Measurements from ENCODE around the gene EGFL7. TPM values are rescaled to one million over a fixed set of nuclear protein-coding genes. Genes with fewer than 3 reads are reported as not detected.

Gene EGFL7
- total and polyA plus RNA-seq, 2 of the 13 experiments (the other 11 are each of a cell fraction or from before 2014, with no cell fraction given): 0.20 to 5.1 TPM

DNA sequence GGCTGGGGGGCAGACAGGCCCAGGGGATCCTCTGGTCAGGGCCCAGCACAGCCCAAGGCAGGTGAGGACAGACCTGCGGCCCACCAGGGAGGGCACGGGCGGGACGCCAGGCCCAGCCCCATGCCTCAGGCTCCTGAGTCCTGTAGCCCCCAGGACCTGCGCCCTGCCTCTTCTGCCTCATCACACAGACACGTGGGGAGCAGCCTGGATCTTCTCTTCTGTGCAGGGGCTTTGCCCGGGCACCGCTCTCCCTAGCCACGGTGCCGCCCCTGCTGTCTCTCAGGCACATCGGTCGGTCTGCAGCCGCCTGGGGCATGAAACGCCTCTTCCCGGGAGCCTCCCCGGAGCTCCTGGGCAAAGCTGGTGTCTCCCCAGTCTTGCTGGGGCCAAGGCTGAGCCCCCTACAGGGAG lies 40.2 kb upstream of the EGFL7 start:
- in situ Hi-C loops (cut with HindIII; ENCODE audit: extremely low pct_ligation_motif_present, low pct_unique_long_range_greater_than_20kb): no loop called here
- H3K79me2 ChIP-seq (ENCODE audit: insufficient read depth, low read length): no peaks in the 10 kb centered on the region
- no CpG with 5 or more reads among the region's 16 CpGs for WGBS (ENCODE audit: low lambda C conversion rate)
- CTCF ChIA-PET (ENCODE audit: low intra/inter-chr PET ratio, low total read pairs): interaction anchor here (1.1 kb wide), 1 partner anchor 9 kb away, joined by 4 read pairs; no protein-coding TSS in a partner anchor
- no peak overlapping the region for H2AFZ ChIP-seq (ENCODE audit: low read length)
- H3K27ac ChIP-seq (ENCODE audit: extremely low read length, insufficient read depth, low read length): no peak overlapping the region
- BruUV-seq (replicated peaks): no TSS peak
- H3K4me3 ChIP-seq (replicated peaks in 1 of 3; ENCODE audit: insufficient read depth in 1 of 3, low read depth in 2 of 3, low read length in 3 of 3): no peak overlapping the region
- no peaks in the 10 kb centered on the region for H3K36me3 ChIP-seq (replicated peaks in 1 of 2; ENCODE audit: control insufficient read depth in 1 of 2, insufficient read depth in 2 of 2, low read length in 2 of 2)
- peaks cover 81% of the 10 kb centered on the region for H3K4me1 ChIP-seq (ENCODE audit: insufficient read depth, low read length)
- H3K4me2 ChIP-seq (ENCODE audit: low read depth, low read length): no peak overlapping the region
- ATAC-seq: no peak
- no peak for TF ChIP-seq ZBTB7B (CRISPR knock-in tag; IDR thresholded peaks at IDR 0.05)
- TF ChIP-seq, protein P1, sequence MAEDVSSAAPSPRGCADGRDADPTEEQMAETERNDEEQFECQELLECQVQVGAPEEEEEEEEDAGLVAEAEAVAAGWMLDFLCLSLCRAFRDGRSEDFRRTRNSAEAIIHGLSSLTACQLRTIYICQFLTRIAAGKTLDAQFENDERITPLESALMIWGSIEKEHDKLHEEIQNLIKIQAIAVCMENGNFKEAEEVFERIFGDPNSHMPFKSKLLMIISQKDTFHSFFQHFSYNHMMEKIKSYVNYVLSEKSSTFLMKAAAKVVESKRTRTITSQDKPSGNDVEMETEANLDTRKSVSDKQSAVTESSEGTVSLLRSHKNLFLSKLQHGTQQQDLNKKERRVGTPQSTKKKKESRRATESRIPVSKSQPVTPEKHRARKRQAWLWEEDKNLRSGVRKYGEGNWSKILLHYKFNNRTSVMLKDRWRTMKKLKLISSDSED (CRISPR knock-in tag; IDR thresholded peaks at IDR 0.05): 0 out of 2 replicates have a peak, but pooled peaks have one; percentile 1
- TF ChIP-seq ZNF3 (CRISPR knock-in tag; IDR thresholded peaks at IDR 0.05): no peak
- POLR2A ChIA-PET: no interaction called here
- FAIRE-seq: no peak
- H3K9ac ChIP-seq (ENCODE audit: insufficient read depth, low read depth, low read length): no peak overlapping the region
- H3K9me3 ChIP-seq (ENCODE audit: low read length): no peaks in the 10 kb centered on the region
- no peak for DNase-seq (ENCODE audit: low spot score)
- intact Hi-C loops (cut with micrococcal nuclease; ENCODE audit: unreplicated experiment): no loop called here
- H3K27me3 ChIP-seq (ENCODE audit: control insufficient read depth in 1 of 2, insufficient read depth in 2 of 2, low read length in 2 of 2): peaks cover 41 to 90% of the 10 kb centered on the region in 2 experiments
- H4K20me1 ChIP-seq (ENCODE audit: insufficient read depth, low read length): peaks cover 32% of the 10 kb centered on the region; the same call in 1 of the 2 replicates

DNA sequence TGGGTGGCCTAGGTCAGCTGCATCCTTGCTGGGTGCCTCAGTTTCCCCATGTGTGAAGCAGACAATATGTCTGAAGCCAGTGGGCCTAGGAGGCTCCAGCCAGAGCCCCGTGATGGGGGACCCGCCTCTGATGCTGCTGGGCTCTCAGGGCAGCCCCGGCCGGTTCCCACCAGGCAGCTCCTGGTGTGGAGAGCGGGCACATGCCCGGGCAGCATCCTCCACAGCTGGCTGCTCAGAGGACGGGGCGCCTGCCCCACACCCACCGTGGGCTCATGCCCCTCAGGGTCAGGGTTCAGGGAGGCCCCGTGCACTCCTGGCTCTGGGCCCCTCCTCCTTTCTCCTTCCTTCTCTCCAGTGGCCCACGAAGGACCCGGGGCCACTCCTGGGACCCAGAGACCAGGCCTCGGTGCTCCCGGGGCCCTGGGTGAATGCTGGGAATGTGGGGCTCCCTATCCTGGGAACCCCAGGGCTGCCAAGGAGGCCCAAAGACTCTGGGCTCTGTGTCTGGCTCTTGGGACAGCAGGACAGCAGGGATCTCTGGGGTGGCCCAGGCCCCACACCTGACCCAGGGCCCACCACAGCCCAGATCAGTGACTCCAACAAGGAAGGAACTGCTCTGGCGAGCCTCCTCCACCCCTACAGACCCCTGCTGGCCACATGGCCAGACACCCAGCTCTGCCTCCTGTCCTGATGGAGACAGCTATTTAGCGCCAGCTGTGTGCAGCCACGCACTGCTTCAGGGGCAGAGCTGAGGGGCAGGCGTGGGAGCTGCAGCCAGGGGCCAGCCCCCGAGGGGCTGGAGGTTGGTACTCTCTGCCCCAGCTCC lies 39.5 kb upstream of the EGFL7 start:
- Histone ChIP-seq H3K36me3 (replicated peaks in 1 of 2; ENCODE audit: control insufficient read depth in 1 of 2, insufficient read depth in 2 of 2, low read length in 2 of 2) (no peaks in the 10 kb centered on the region), H3K9me3 (ENCODE audit: low read length) (no peaks in the 10 kb centered on the region), H3K4me3 (replicated peaks in 1 of 3; ENCODE audit: insufficient read depth in 1 of 3, low read depth in 2 of 3, low read length in 3 of 3) (no peak overlapping the region), H4K20me1 (ENCODE audit: insufficient read depth, low read length) (peaks cover 35% of the 10 kb centered on the region; the same call in 1 of the 2 replicates), H3K4me2 (ENCODE audit: low read depth, low read length) (no peak overlapping the region), H3K27ac (ENCODE audit: extremely low read length, insufficient read depth, low read length) (no peak overlapping the region), H3K79me2 (ENCODE audit: insufficient read depth, low read length) (no peaks in the 10 kb centered on the region), H2AFZ (ENCODE audit: low read length) (no peak overlapping the region), H3K27me3 (ENCODE audit: control insufficient read depth in 1 of 2, insufficient read depth in 2 of 2, low read length in 2 of 2) (peaks cover 40 to 90% of the 10 kb centered on the region in 2 experiments), H3K4me1 (ENCODE audit: insufficient read depth, low read length) (peaks cover 76% of the 10 kb centered on the region), H3K9ac (ENCODE audit: insufficient read depth, low read depth, low read length) (no peak overlapping the region)
- intact Hi-C loops (cut with micrococcal nuclease; ENCODE audit: unreplicated experiment) (no loop called here), in situ Hi-C loops (cut with HindIII; ENCODE audit: extremely low pct_ligation_motif_present, low pct_unique_long_range_greater_than_20kb) (no loop called here)
- ChIA-PET CTCF (ENCODE audit: low intra/inter-chr PET ratio, low total read pairs) (interaction anchor here (1.1 kb wide), 1 partner anchor 8 kb away, joined by 4 read pairs; no protein-coding TSS in a partner anchor), POLR2A (no interaction called here)
- ATAC-seq: no peak
- FAIRE-seq: no peak
- no TSS peak for BruUV-seq (replicated peaks)
- TF ChIP-seq NR3C1 (CRISPR knock-in tag; IDR thresholded peaks at IDR 0.05) (no peak), HNRNPL (IDR thresholded peaks at IDR 0.05; ENCODE audit: low read depth, low read length) (0 out of 2 replicates have a peak, but pooled peaks have one; percentile 38)
- WGBS (ENCODE audit: low lambda C conversion rate): 50% methylated on average over 6 of the region's 19 CpGs
- DNase-seq (ENCODE audit: low spot score): no peak

All from HepG2 (cell line).